ENCODE results near the gene PARD3. TPM values are rescaled to one million over a fixed set of nuclear protein-coding genes. Genes with fewer than 3 reads are reported as not detected.

The PARD3 gene
- total and polyA plus RNA-seq, 10 of the 15 experiments (the other 5 are each of a cell fraction or from before 2014, with no cell fraction given): 2.6 to 43.1 (median 13.9) TPM

DNA sequence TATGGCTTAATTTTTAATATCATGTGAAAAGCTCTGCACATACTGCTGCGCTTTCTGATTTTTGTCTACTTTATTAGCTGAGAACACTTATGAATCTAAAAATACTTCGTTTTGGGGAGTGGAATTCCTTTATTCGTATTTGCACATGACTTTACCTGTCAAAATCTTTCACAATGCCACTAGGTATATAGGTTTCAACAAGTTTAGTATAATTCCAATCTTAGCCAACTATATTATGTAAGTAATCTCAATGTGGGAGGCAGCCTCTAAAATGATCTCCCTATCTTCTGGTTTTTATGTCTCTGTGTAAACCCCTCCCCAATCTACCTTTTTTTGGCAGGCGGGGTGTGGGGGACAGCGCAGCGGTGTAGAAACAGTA is 55.3 kb downstream of the PARD3 start:
- in situ Hi-C loops (cut with MboI) (no loop called here), intact Hi-C loops (cut with micrococcal nuclease; ENCODE audit: unreplicated experiment) (no loop called here)
- no TSS peak for BruUV-seq (replicated peaks)
- ChIA-PET POLR2A (interaction anchor here (0.7 kb wide), 1 partner anchor 35 kb away, joined by 3 read pairs; no protein-coding TSS in a partner anchor), RAD21 (ENCODE audit: unreplicated experiment) (interaction anchor here (3.0 kb wide), 1 partner anchor 35 kb away, joined by 13 read pairs; no protein-coding TSS in a partner anchor), CTCF (interaction anchor here (2.9 kb wide), 1 partner anchor 36 kb away, joined by 12 read pairs; no protein-coding TSS in a partner anchor), SMC1A (ENCODE audit: uncharacterized antibody, unreplicated experiment) (interaction anchor here (0.6 to 5.2 kb wide), 8 partner anchors 11 to 46 kb away, joined by 3 to 28 read pairs (median 4); no protein-coding TSS in a partner anchor)
- H3K27ac ChIP-seq (ENCODE audit: control insufficient read depth, insufficient read depth): no peak overlapping the region
- H3K9ac ChIP-seq (ENCODE audit: control insufficient read depth, insufficient read depth, low read length): no peak overlapping the region
- H3K4me3 ChIP-seq: no peak overlapping the region
- H3K4me1 ChIP-seq (ENCODE audit: control insufficient read depth, insufficient read depth, low read length): no peaks in the 10 kb centered on the region
- no peaks in the 10 kb centered on the region for H3K36me3 ChIP-seq (ENCODE audit: control insufficient read depth in 2 of 2, insufficient read depth in 2 of 2, low read length in 1 of 2)
- DNase-seq (ENCODE audit: low read depth, low spot score): no peak
- no peaks in the 10 kb centered on the region for H3K9me3 ChIP-seq (replicated peaks; ENCODE audit: control insufficient read depth, insufficient read depth, low read length)
- no peaks in the 10 kb centered on the region for H3K27me3 ChIP-seq (replicated peaks in 1 of 2; ENCODE audit: control insufficient read depth in 2 of 2, insufficient read depth in 2 of 2, low read length in 1 of 2)
- no peaks in the 10 kb centered on the region for H4K20me1 ChIP-seq (ENCODE audit: control insufficient read depth, insufficient read depth)
- ATAC-seq: no peak
- no peak overlapping the region for H2AFZ ChIP-seq (ENCODE audit: control insufficient read depth, low read depth, low read length)
- 46% methylated on average over 6 of the region's 6 CpGs for WGBS (ENCODE audit: insufficient coverage, insufficient replicate concordance, low lambda C conversion rate, missing lambda C conversion rate)
- no peaks in the 10 kb centered on the region for H3K79me2 ChIP-seq (ENCODE audit: control insufficient read depth, insufficient read depth, low read length)
- TF ChIP-seq SMAD5 (IDR thresholded peaks at IDR 0.05; ENCODE audit: low read depth) (no peak), STAT3 (IDR thresholded peaks at IDR 0.05; ENCODE audit: low read depth, low read length) (no peak), CHD4 (IDR thresholded peaks at IDR 0.05) (no peak), PML (IDR thresholded peaks at IDR 0.05; ENCODE audit: low read length) (no peak), SIN3A (IDR thresholded peaks at IDR 0.05; ENCODE audit: low read depth, low read length) (no peak), ZBED1 (IDR thresholded peaks at IDR 0.05; ENCODE audit: borderline replicate concordance) (no peak), ZNF24 (IDR thresholded peaks at IDR 0.05) (no peak)
- TF ChIP-seq, protein P1, sequence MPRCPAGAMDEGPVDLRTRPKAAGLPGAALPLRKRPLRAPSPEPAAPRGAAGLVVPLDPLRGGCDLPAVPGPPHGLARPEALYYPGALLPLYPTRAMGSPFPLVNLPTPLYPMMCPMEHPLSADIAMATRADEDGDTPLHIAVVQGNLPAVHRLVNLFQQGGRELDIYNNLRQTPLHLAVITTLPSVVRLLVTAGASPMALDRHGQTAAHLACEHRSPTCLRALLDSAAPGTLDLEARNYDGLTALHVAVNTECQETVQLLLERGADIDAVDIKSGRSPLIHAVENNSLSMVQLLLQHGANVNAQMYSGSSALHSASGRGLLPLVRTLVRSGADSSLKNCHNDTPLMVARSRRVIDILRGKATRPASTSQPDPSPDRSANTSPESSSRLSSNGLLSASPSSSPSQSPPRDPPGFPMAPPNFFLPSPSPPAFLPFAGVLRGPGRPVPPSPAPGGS (IDR thresholded peaks at IDR 0.05; ENCODE audit: borderline replicate concordance, insufficient read depth, low read depth, low read length, poor library complexity, severe bottlenecking): no peak
- FAIRE-seq: no peak
- no peak overlapping the region for H3K4me2 ChIP-seq (ENCODE audit: control insufficient read depth, insufficient read depth)

Measured in GM12878 (cell line).